ENCODE data around the gene MKS1.

DNA sequence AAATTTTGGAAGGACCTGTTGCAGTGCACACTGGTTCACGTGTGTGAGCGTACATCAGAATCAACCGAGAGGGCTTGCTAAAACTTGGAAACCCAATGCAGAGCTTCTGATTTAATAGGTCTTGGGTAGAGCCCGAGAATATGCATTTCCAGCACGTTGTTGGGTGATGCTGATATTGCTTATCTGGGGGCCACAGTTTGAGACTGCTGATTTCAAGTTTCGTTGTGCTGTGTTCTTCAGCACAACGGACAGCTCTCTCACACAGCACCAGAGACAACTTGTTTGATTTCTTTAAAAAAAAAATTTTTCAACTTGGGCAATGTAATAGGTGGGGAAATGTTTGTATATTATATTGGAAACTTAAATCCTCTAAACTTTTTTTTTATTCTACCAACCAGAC lies 42.9 kb downstream of the MKS1 start:
- TF ChIP-seq CTCF (IDR thresholded peaks at IDR 0.05): no peak
- no peak for TF ChIP-seq POLR2A (IDR thresholded peaks at IDR 0.05)

All from upper lobe of left lung (tissue), 4 donors.